CD4-positive, alpha-beta memory T cell (primary cell): ENCODE measurements around the gene UTF1. TPM values are rescaled to one million over a fixed set of nuclear protein-coding genes. Genes with fewer than 3 reads are reported as not detected.

Source experiments
- CTCF ChIA-PET: fragments of 350-600 bp; sonication (Branson Sonifier 250); formaldehyde crosslinking; loops from one replicate; lab custom pipeline; 2021; ENCODE audit warnings: inconsistent platforms; ENCODE audit not compliant: partially characterized antibody; lab: Charles Lee
- POLR2A ChIA-PET: fragments of 350-600 bp; sonication (Branson Sonifier 250); formaldehyde crosslinking; loops from one replicate; lab custom pipeline; 2021; ENCODE audit not compliant: partially characterized antibody; lab: Charles Lee
- DNase-seq, 5 donors: peaks; one replicate each; pipeline versions ENCODE4 v3.0.0 to v3.0.0-alpha.2; 2020 to 2022; ENCODE audit warnings: mixed read lengths in 1 of 5
- H3K27ac ChIP-seq: one replicate; pipeline ENCODE4 v1.7.0; 2013; ENCODE audit warnings: low read depth, low read length
- H3K27me3 ChIP-seq: 2 replicates; pipeline ENCODE4 v1.7.0; 2013; ENCODE audit warnings: mild to moderate bottlenecking, low read length, moderate library complexity; ENCODE audit not compliant: insufficient read depth
- H3K36me3 ChIP-seq: 2 replicates; pipeline ENCODE4 v1.7.0; 2013; ENCODE audit warnings: mild to moderate bottlenecking, low read length, moderate library complexity; ENCODE audit not compliant: insufficient read depth
- H3K4me1 ChIP-seq: 2 replicates; pipeline ENCODE4 v1.7.0; 2013; ENCODE audit warnings: mild to moderate bottlenecking, low read length, moderate library complexity; ENCODE audit not compliant: insufficient read depth
- H3K4me3 ChIP-seq, 2 donors: one replicate each; pipeline ENCODE4 v1.7.0; 2013; ENCODE audit warnings: low read length in 2 of 2, mild to moderate bottlenecking in 1 of 2
- H3K9me3 ChIP-seq, 2 donors: one replicate each; pipeline ENCODE4 v1.7.0; 2013; ENCODE audit warnings: low read length in 2 of 2, control low read depth in 1 of 2; ENCODE audit not compliant: control insufficient read depth in 1 of 2
- H3K27ac Mint-ChIP-seq, 7 donors: one replicate each; pipeline ENCODE4 v1.8.0; 2020 to 2021; ENCODE audit warnings: mixed read lengths in 7 of 7, mild to moderate bottlenecking in 6 of 7, inconsistent platforms in 3 of 7, moderate library complexity in 3 of 7
- H3K27me3 Mint-ChIP-seq, 2 donors: one replicate each; pipeline ENCODE4 v1.8.0; 2020 to 2021; ENCODE audit warnings: mixed read lengths in 2 of 2
- H3K36me3 Mint-ChIP-seq, 2 donors: one replicate each; pipeline ENCODE4 v1.8.0; 2020 to 2021; ENCODE audit warnings: mixed read lengths in 2 of 2, inconsistent platforms in 1 of 2, mild to moderate bottlenecking in 1 of 2
- H3K4me1 Mint-ChIP-seq, 4 donors: one replicate each; pipeline ENCODE4 v1.8.0; 2020 to 2021; ENCODE audit warnings: mixed read lengths in 4 of 4, mild to moderate bottlenecking in 1 of 4
- H3K4me3 Mint-ChIP-seq, 8 donors: one replicate each; pipeline ENCODE4 v1.8.0; 2020 to 2021; ENCODE audit warnings: mixed read lengths in 8 of 8, mild to moderate bottlenecking in 7 of 8, moderate library complexity in 6 of 8, inconsistent platforms in 3 of 8
- H3K9me3 Mint-ChIP-seq, 8 donors: one replicate each; pipeline ENCODE4 v1.8.0; 2020 to 2021; ENCODE audit warnings: mixed read lengths in 8 of 8, mild to moderate bottlenecking in 5 of 8, inconsistent platforms in 3 of 8, moderate library complexity in 1 of 8
- intact Hi-C: fragments of 100-400 bp; cut with micrococcal nuclease; formaldehyde crosslinking; loops from one replicate; pipeline ENCODE4 v1.15.1; 2023
- polyA plus RNA-seq, 2 donors: library from polyadenylated mRNA; unstranded; fragments of 300-500 nt; fragmentation: Illumina TruSeq; gene quantifications; one replicate each; pipeline ENCODE4 v1.2.3, GENCODE V29; 2021
- total RNA-seq, 2 experiments: library from RNA; stranded (reverse); gene quantifications; one replicate each; pipeline ENCODE4 v1.2.3, GENCODE V29; 2021

The UTF1 gene
- total and polyA plus RNA-seq, 4 experiments from 2014 or later = not detected

DNA sequence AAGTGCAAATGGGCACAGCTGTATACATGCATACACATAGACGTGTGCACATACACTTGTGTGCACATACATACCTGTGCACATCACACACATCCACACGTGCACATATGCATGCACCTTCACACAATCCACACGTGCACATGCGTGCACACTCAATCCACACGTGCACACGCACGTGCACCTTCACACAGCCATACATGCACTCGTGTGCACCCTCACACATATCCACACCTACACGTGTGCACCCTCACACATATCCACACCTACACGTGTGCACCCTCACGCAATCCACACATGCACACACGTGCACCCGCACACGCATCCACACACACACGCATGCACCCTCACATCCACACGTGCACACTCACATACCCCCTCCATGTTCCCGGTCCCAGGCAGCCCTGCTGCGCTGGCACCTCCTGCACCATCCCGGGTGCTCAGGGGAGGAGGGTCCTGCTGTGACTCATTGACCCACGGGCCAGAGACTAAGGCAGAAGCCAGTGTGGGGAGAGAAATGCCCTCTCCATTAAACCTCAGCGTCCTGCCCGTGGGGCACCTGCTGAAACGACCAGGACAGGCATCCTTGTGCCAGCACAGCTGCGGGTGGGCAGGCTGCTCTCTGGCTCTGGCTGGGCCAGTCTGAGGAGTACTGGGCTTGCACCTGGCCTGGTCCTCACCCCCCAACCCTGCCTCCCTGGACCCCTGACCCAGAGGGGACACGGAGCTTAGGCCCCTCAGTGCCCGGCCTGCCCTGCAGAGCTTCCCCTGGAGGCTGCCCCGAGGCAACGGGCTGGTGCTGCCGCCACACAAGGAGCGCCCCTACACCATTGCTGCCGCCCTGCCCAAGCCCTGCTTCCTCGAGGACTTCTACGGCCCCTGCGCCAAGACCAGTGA, 17.8 kb upstream of the UTF1 start:
- Mint-ChIP-seq H3K9me3 (no peaks in the 10 kb centered on the region), H3K4me3 (no peak overlapping the region)
- DNase-seq = no peak

DNA sequence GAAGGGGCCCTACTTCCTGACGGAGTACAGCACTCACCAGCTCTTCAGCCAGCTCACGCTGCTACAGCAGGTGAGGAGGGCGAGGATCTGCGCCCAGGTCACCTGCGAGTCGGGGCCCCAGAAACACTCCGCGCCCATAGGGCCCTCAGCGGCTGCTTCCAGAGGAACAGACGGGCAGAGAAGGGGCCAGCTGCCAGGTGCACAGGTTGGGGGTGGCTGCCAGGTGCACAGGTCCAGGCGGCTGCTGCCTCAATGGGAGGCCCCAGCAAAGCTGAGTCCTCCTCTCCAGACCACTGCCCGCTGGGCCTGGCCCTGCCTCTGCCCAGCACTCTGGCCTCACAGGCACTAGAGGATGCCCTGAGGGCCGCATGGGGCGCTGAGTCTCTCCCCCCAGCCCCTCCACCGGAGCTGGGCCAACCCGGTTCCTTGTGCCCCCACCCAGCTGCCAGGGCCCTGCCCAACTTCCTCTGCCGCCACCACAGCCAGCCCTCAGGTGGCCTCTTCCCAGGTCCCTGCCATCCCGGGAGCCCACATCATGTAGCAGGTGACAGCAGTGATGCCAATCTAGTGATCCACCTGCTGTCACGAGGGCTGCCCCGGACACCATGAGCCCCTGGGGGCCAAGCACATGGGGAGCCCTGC, 17.0 kb upstream of the UTF1 start:
- no peaks in the 10 kb centered on the region for H3K27me3 ChIP-seq
- Mint-ChIP-seq H3K9me3 (no peaks in the 10 kb centered on the region), H3K4me1 (peaks cover 0 to 4% (median 1%) of the 10 kb centered on the region in 4 donors), H3K27ac (no peak overlapping the region), H3K27me3 (peaks cover 3 to 7% of the 10 kb centered on the region in 2 donors), H3K36me3 (no peaks in the 10 kb centered on the region), H3K4me3 (no peak overlapping the region)
- H3K36me3 ChIP-seq = no peaks in the 10 kb centered on the region
- DNase-seq = no peak
- H3K27ac ChIP-seq = no peak overlapping the region
- intact Hi-C loops = no loop called here
- no peaks in the 10 kb centered on the region for H3K9me3 ChIP-seq
- no peaks in the 10 kb centered on the region for H3K4me1 ChIP-seq
- ChIA-PET POLR2A (no interaction called here), CTCF (no interaction called here)
- H3K4me3 ChIP-seq = no peak overlapping the region

More for the DNA sequence above, 17.8 kb upstream of the UTF1 start:
- ChIA-PET CTCF (no interaction called here), POLR2A (no interaction called here)
- H3K4me1 Mint-ChIP-seq = peaks cover 0 to 4% (median 1%) of the 10 kb centered on the region in 4 donors
- no peaks in the 10 kb centered on the region for H3K9me3 ChIP-seq
- no peaks in the 10 kb centered on the region for H3K36me3 ChIP-seq
- H3K27ac Mint-ChIP-seq = no peak overlapping the region
- no peaks in the 10 kb centered on the region for H3K27me3 ChIP-seq
- no peak overlapping the region for H3K4me3 ChIP-seq
- H3K27ac ChIP-seq = no peak overlapping the region
- H3K4me1 ChIP-seq = no peaks in the 10 kb centered on the region
- intact Hi-C loops = no loop called here
- H3K27me3 Mint-ChIP-seq = peaks cover 3 to 7% of the 10 kb centered on the region in 2 donors
- H3K36me3 Mint-ChIP-seq = no peaks in the 10 kb centered on the region

- peaks cover 3 to 7% of the 10 kb centered on the region in 2 donors for H3K27me3 Mint-ChIP-seq
- intact Hi-C loops = no loop called here
- no peak overlapping the region for H3K27ac ChIP-seq
- ChIA-PET POLR2A (no interaction called here), CTCF (no interaction called here)
- no peaks in the 10 kb centered on the region for H3K4me1 ChIP-seq
- peak in 1 of 5 donors; percentile 9 for DNase-seq
- no peaks in the 10 kb centered on the region for H3K9me3 Mint-ChIP-seq
- no peaks in the 10 kb centered on the region for H3K9me3 ChIP-seq
- H3K36me3 Mint-ChIP-seq = no peaks in the 10 kb centered on the region
- H3K4me3 Mint-ChIP-seq = no peak overlapping the region
- no peaks in the 10 kb centered on the region for H3K36me3 ChIP-seq
- peaks cover 0 to 4% (median 1%) of the 10 kb centered on the region in 4 donors for H3K4me1 Mint-ChIP-seq
- no peaks in the 10 kb centered on the region for H3K27me3 ChIP-seq
- no peak overlapping the region for H3K4me3 ChIP-seq
- no peak overlapping the region for H3K27ac Mint-ChIP-seq
Measured at GRCh38 chr10:133213641-133214467, 16.2 kb upstream of the UTF1 start.

DNA sequence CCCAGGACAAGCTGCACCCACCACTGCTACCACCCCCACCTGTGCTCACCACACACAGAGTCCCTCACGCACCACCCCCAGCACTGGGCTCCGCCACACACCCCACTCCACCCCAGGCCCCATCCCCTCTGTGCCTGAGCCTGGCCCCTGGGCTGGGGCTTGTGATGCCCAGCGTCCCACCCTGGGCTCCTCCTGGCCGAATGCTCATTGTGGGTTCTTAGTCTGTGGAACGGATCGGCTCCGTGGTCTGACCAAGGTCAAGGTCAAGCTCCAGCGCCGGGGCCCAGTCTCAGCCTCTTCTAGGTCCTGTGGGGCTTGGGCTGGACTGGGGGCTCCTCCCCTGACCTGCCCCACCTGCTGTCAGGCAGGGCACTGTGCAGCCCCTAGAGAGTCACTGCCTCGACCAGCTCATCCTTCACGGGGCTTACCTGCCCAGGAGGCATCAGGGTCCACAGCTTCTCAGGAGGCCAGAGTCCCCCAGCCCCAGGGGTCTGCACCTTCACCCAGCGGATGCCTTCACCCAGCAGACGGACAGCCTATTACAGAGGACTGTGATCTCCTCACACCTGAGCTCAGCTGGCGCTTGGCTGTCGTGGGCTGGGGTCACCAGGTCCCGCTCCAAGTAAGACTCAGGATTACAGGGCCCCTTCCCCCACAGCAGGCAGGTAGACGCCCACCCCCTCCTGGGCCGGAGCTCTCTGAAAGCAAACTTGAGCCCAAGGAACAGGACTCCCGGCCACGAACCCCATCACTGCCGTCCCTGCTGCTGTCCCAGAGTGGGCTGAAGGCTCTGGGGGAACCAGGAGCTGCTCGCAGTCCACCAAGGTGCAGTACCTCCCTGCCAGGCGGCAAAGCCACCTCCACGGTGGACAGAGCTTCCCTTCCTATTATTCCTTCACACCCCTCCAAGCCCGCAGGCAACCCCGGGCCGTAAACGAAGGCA, 15.3 kb upstream of the UTF1 start:
- Mint-ChIP-seq H3K9me3 (no peaks in the 10 kb centered on the region), H3K36me3 (no peaks in the 10 kb centered on the region), H3K27ac (no peak overlapping the region), H3K4me1 (peaks cover 0 to 4% (median 1%) of the 10 kb centered on the region in 4 donors), H3K4me3 (no peak overlapping the region), H3K27me3 (peaks cover 3 to 9% of the 10 kb centered on the region in 2 donors)
- POLR2A ChIA-PET = no interaction called here
- Histone ChIP-seq H3K4me1 (no peaks in the 10 kb centered on the region), H3K27me3 (no peaks in the 10 kb centered on the region), H3K36me3 (no peaks in the 10 kb centered on the region), H3K4me3 (no peak overlapping the region), H3K9me3 (no peaks in the 10 kb centered on the region), H3K27ac (no peak overlapping the region)
- CTCF ChIA-PET = no interaction called here
- peak in 1 of 5 donors; percentile 15 for DNase-seq
- intact Hi-C loops = no loop called here

DNA sequence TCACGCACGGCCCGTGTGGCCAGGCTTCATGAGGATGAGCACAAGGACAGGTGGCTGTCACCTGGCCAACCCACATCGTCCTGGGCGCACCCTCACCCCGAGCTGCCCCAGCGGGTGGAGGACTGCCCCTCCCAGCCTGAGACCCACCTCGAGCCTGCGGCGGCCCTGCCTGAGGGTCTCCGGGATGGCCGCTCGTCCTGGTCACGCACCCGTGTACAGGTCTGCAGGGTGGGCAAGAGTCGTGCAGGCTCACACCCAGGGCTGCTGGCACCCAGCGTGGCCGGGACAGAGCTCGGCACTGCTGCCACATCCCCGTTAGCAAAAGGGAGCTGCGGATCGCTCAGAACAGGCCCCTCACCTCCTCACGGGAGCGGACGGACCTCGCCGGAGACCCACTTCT, 14.4 kb upstream of the UTF1 start:
- H3K27me3 ChIP-seq = no peaks in the 10 kb centered on the region
- no peak overlapping the region for H3K27ac Mint-ChIP-seq

GRCh38 chr10:133216776-133217175, 13.2 kb upstream of the UTF1 start:
- H3K9me3 Mint-ChIP-seq = no peaks in the 10 kb centered on the region
- CTCF ChIA-PET = no interaction called here
- no peaks in the 10 kb centered on the region for H3K36me3 Mint-ChIP-seq
- POLR2A ChIA-PET = no interaction called here
- no peaks in the 10 kb centered on the region for H3K4me1 Mint-ChIP-seq
- intact Hi-C loops = no loop called here
- Histone ChIP-seq H3K4me3 (no peak overlapping the region), H3K27ac (no peak overlapping the region), H3K4me1 (no peaks in the 10 kb centered on the region), H3K27me3 (no peaks in the 10 kb centered on the region), H3K9me3 (no peaks in the 10 kb centered on the region), H3K36me3 (no peaks in the 10 kb centered on the region)
- H3K4me3 Mint-ChIP-seq = no peak overlapping the region
- H3K27me3 Mint-ChIP-seq = peaks cover 3 to 11% of the 10 kb centered on the region in 2 donors
- peak overlapping the region in 1 of 7 donors; percentile 48 for H3K27ac Mint-ChIP-seq
- DNase-seq = no peak

More for the DNA sequence above, 14.4 kb upstream of the UTF1 start:
- Mint-ChIP-seq H3K9me3 (no peaks in the 10 kb centered on the region), H3K36me3 (no peaks in the 10 kb centered on the region), H3K27me3 (peaks cover 3 to 9% of the 10 kb centered on the region in 2 donors), H3K4me1 (peaks cover 0 to under 1% (median under 1%) of the 10 kb centered on the region in 4 donors), H3K4me3 (no peak overlapping the region)
- CTCF ChIA-PET = no interaction called here
- intact Hi-C loops = no loop called here
- peak in 1 of 5 donors; percentile 18 for DNase-seq
- Histone ChIP-seq H3K9me3 (no peaks in the 10 kb centered on the region), H3K4me1 (no peaks in the 10 kb centered on the region), H3K4me3 (no peak overlapping the region), H3K36me3 (no peaks in the 10 kb centered on the region), H3K27ac (no peak overlapping the region)
- POLR2A ChIA-PET = no interaction called here
